Fibroblast of upper back skin (primary cell): ENCODE results near the gene DNAJC1.
"Not testable (repeated sequence)": the region's sequence is repeated elsewhere in the genome, so short reads cannot be mapped to it uniquely, and the experiment has no call there.

Experiments
- DNase-seq: peaks from one replicate; pipeline ENCODE4 v3.0.0-alpha.2; 2013

DNAJC1 gene

DNA sequence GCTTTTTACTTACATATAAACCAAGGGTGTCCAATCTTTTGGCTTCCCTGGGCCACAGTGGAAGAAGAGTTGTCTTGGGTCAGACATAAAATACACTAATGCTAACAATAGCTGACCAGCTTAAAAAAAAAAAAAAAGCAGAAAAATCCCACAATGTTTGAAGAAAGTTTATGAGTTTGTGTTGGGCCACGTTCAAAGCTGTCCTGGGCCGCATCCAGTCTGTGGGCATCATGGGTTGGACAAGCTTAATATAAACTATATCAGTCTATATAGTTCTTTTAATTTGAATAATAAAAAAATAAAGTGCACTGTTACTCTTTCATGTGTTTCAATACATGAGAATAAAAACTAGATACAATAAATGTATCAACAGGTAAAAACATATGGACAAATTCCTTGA is 179.9 kb downstream of the DNAJC1 start:
- DNase-seq = no peak

DNA sequence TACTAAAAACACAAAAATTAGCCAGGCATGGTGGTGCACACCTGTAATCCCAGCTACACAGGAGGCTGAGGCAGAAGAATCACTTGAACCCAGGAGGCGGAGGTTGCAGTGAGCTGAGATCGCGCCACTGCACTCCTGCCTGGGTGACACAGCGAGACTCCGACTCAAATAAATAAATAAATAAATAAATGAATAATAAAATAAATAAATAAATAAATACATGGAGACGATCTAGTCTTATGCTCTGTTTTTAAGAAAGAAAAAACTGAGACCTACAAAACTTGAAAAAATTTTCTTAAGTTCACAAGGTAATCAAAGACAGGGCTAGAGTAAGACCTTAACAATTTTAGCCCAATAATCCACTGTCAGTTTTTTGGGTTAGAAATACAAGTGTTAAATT is 181.3 kb downstream of the DNAJC1 start:
- not testable (repeated sequence) for DNase-seq

DNA sequence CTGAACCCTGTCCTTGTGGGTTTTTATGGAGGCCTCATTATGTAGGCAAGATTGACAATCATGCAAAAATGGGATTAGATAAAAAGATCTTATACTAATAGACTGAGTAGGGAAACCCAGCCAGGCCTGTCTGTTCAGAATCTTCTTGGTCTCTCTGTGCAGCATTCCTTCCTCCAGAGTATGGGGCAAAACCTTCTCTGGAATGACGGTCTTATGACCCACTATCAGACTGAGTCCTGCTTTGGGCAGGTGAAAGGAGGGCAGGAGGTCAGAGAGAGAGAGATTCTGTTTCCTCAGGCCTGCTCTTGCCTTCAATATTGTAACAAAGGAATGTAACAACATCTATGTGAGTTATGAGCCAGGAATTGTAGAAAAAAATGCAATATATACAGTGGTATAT is 182.6 kb downstream of the DNAJC1 start:
- no peak for DNase-seq

DNA sequence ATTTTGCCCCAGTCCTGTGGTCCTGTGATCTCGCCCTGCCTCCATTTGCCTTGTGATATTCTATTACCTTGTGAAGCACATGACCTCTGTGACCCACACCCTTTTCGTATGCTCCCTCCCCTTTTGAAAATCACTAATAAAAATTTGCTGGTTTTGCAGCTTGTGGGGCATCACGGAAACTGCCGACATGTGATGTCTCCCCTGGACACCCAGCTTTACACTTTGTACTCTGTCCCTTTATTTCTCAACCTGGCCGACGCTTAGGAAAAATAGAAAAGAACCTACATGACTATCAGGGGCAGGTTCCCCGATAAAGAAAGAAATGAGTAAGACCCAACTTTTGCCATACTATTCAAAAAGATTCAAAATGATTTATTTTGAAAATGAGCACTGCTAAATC is 185.1 kb downstream of the DNAJC1 start:
- DNase-seq = not testable (repeated sequence)

DNA sequence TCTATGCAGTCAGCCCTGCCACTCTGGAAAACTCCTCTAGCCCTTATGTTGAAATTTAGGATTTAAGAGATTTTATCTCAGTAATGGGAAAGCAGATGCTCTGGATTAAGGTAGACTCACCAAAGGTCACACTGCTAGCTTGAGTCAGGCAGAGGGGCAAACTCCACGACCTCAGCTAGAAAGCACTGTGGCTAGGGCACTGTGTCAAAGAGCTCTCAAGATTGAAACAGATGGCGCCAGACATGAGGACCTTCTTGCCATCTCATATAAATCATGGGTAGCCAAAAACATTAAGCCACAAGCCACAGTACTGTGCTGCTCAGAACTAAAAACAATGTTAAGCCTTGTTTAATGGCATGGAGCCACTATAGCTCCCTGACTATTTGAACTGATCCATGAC is 188.7 kb downstream of the DNAJC1 start:
- DNase-seq = peak; percentile 15

DNA sequence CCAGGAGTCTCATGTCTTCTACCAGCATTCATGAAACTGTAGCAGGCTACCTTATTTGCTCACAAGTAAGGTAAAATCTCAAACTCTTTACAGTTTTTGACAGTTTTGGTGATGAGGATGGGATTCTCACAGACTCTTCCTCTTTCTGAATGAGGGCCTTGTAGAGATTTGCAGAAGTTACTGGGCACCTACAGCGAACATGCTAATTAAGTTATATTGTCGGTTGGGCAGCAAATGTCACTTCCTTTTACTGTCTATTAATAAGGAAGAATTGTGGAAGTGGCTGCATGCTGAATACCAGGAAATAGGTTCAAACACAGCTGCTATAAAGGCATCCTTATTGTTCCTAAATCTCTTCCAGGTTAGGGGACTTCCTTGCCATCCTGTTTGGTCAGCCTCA is 189.6 kb downstream of the DNAJC1 start:
- DNase-seq = no peak

DNA sequence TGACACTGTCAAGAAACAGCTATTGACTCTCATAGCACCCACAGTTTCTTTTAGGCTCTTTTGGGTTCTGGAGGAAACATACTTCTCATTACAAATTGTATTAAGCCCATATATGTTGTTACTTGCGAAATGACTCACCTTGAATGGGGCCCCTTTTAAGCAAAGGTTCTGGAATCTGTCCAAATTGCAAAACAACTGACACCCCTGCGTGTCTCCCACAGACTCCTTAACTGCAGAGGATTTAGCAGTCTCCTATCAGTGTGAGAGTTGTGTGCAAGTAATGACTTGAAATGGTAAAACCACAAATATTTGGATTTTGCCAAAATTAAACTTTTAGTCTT is 192.3 kb downstream of the DNAJC1 start:
- DNase-seq = peak; percentile 59

DNA sequence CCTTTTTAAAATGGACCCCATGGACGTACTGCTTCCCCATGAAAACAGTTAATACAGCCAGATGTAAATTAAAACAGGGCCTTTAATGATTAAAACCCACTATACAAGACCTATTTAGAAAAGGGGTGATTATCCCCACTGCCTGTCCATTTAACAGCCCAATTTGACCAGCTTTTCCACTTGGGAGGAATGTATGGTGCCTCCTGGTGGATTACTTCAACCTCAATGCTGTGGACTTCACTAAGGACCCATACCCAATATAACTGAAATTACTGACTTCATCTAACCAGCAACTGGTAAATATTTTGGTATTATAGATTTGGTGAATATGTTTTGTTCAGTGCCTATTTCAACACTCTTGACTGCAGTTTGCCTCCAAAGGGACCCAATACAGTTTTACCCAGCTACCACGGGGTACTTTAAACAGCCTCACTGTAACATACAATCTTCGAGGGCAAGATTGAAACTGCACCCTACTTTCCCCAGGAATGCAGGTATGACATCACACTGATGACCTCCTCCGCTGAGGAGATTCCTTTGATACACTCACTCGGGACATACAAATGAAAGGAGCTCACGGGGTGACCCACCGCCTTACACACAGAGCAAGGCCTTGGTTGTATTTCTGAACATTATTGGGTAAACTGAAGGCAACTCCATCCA is 192.8 kb downstream of the DNAJC1 start:
- no peak for DNase-seq

DNA sequence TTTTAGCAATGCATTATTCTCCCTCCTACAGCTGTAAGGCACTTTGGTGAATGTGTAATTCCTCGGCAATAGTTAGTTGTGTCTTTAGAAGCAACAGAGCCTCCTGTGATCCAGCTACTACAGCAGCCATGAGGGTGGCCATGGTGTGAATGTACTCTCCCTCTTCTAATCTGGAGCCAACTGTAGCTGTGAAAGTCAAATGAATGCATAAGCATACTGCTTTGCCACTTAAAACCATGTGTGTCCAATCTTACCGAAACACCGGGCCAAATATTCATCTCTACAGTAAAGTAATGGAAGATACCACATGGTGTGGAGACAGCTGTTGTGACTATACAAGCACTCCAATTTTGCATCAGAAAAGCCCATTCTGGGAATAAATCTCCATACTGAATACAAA is 195.0 kb downstream of the DNAJC1 start:
- DNase-seq = no peak

DNA sequence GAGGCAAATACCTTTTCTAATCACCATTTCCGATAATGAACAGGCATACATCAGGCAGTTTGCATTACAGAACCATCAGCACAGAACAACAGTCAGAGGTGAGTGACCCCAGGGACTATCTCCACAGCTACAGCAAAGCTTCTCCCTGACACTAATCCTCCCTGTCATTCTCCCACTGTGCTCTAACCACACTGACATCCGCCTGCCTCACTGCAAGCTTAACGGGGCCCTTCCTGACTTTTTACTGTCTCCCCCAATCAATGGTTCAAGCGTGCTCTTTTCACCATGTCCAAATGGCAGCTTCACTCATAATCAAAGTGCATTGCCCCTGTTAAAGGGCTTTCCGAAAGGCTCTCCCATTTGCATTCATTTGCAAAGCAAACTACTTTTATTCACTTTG is 196.3 kb downstream of the DNAJC1 start:
- peak; percentile 10 for DNase-seq

DNA sequence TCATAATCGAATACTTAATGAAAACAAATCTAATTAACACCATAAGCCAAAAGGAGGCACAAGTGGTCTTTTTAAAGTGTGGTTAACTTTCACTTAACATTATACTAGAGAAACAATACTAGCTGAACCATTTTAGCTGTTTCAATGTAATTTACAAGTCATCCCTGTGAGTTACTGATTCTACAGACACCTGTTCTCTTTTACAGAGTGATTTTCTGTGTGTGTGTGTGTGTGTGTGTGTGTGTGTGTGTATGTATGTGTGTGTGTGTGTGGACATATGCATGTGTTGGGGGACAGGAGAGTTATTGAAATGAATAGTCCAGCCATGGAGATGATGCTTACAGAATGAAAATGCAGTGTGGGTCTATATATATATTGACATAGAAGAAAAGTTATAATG is 200.2 kb downstream of the DNAJC1 start:
- no peak for DNase-seq

DNA sequence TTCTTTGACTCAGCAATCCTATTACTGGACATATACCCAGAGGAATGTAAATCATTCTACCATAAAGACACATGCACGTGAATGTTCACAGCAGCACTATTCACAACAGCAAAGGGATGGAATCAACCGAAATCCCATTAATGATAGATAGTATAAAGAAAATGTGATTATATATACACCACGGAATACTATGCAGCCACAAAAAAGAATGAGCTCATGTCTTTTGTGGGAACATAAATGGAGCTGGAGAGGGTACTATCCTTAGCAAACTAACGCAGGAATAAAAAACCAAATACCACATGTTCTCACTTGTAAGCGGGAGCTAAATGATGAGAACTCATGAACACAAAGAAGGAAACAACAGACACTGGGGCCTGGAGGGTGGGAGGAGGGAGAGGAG is 201.9 kb downstream of the DNAJC1 start:
- no peak for DNase-seq

DNA sequence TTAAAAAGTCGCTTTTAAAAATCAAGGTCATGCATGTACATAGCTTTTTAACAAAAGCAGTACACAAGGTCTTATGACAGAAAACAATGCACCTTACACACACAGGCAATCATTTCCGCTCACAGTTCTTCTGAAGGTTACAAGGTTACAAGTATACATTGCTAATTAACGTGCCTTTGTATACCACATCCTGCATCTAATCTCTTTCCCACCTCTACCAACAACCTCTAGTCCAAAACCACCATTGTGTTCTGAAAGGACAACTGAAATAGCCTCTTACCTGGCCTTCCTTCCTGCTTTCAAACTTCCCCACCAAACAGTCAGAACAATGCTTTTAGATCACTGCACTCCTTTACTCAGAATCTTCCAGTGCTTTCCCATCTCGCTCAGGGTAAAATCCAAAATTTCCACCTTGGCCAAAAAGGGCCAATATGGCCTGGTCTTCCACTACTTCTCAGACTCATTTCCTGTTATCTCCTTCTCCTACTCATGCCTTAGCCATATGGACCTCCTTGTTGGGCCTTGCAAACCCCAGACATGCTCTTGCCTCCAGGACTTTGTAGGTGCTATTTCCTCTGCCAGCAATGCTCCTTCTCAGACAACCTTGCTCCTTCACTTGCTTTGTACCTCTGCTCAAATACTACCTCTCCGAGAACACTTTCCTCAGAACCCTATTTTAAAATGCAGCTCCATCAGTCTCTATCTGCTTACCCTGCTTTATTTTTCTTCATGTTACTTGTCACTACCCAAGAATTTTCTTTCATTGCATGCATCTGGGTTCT is 205.4 kb downstream of the DNAJC1 start:
- no peak for DNase-seq

DNA sequence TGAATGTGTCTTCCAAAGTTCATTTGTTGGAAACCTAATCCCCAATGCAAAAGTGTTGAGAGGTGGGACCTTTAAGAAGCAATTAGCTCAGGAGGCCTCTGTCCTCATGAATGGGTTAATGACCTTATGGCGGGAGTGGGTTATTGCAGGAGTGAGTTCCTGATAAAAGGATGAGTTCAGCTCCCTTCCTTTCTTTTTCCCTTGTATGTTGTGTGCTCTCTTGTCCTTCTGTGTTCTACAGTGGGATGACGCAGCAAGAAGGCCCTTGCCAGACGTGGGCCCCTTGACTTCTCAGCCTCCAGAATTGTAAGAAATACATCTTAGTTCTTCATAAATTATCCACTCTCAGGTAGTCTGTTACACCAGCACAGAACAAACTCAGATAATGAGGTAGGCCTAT is 206.0 kb downstream of the DNAJC1 start:
- DNase-seq = no peak

DNA sequence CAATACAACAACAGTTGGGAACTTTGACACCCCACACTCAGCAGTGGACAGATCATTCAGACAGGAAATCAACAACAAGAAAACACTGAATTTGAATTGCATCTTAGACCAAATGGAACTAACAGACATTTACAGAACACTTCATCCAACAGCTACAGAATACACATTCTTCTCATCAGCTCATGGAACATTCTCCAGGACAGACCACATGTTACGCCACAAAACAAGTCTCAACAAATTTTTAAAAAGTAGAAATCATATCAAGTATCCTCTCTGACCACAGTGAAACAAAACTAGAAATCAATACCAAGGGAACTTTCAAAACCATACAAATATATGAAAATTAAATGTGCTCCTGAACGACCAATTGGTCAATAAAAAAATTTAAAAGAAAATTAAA is 212.3 kb downstream of the DNAJC1 start:
- DNase-seq = no peak

DNA sequence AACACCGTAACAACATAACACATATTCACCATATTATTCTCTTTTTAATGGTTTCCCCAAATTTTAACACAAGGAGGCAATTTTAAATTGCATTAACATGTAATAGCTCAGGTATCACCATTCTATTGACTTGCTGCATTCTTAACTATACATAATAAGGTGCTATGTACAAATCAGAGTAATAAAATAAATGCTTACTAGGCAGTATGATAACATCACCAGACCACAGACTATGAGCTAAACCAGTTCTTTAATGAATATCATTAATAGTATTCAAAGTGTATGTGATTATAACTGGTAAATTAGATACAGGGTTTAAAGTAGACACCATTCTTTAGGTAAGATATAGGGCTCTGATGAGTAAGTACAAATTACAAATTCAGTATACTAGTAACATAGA is 226.6 kb downstream of the DNAJC1 start:
- no peak for DNase-seq

DNA sequence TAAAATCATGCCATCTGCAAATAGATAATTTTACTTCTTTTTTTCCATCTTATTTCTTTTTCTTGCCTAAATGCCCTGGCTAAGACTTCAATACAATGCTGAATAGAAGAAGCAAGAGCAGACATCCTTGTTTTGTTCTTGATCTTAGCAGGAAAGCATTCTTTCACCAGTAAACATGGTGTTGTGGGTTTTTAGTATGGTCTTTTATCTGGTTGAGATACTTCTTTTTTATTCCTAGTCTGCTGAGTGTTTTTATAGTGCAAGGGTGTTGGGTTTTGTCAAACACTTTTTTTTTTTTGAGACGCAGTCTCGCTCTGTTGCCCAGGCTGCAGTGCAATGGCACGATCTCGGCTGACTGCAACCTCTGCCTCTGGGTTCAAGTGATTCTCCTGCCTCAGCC is 232.3 kb downstream of the DNAJC1 start:
- DNase-seq = no peak

DNA sequence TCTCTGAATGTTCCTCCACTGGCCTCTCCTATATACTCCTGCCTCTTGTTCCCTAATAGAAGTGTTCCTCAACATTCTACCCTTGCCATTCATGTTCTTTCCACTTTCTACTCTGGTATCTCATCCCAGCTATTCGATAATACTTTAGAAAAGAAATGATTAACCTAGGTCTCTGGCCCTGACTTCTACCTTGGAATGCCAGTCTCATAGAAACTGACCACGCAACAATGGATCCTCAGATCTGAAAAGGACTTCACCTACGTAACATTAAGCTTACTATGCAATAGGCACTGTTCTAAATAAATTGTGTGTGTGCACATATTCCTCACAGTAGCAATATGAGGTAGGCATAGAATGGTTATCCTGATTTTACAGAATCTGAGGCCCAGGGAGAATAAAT is 234.5 kb downstream of the DNAJC1 start:
- no peak for DNase-seq

DNA sequence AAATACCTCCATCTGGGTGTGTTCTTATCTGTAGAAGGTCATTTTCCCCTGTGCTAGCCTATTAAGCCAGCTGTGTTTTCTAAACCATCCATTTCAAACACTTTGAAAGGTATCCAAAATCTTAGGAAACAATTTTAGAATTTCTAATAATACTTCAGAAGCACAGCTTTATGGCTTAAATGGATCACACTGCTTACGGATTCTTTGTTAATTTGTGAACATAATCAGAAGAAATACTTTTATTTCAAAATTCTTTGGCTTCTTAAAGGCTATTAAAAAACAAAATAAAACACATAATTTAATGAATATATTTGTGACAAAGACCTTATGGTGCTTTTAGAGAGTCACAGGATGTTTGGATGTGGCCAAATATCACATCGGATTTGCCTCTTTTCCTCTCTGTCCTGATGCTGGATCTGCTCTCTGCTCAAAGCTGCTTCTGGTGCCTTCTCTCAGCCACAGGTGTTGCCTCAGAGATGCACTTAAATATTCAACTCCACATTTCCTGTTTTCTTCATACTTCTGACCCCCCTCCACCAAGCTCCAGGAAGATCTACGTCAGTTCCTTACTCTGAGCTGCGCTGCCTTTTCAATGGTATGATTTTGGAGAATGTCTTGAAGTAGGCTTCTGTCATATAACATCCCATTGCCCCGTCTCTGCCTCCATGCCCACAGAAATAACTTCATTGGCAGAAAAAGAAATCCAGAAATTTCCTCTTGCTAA is 238.9 kb downstream of the DNAJC1 start:
- no peak for DNase-seq

DNA sequence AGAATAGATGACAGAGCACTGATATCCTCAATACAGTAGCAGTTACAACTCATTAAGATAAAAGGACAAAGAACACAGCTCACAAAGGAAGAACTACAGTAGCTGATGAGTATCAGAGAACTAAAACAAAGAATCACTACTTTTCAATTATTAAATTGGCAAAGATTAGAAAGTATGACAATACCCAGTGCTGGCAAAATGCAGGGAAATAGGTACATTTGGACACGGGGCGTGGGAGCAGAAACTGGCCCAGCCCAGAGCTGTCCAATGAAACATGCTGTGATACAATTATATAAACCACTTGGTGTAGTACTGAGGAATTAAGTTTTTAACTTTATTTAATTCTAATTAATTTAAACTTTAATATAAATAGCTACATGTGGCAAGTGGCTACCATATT is 243.2 kb downstream of the DNAJC1 start:
- DNase-seq = no peak

DNA sequence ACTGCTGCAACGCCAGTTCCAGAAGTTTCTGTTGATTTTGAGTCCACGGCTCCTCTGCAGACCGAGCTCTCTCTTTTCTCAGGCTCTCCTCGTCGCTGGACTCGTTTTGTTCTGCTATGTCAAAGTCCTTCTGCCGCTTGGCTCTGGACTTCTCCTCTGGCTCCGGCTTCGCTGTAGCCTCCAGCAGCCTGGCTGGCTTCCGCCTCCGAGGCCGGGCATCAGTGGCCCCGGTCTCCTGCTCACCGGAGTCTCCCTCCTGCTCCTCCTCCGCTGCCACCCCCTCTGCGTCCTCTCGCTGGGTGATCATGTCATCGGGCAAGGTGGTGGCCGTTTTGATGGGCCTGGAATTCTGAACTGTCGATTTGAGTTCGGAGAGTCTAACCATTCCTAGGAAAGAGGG is 244.3 kb downstream of the DNAJC1 start:
- DNase-seq = no peak

DNA sequence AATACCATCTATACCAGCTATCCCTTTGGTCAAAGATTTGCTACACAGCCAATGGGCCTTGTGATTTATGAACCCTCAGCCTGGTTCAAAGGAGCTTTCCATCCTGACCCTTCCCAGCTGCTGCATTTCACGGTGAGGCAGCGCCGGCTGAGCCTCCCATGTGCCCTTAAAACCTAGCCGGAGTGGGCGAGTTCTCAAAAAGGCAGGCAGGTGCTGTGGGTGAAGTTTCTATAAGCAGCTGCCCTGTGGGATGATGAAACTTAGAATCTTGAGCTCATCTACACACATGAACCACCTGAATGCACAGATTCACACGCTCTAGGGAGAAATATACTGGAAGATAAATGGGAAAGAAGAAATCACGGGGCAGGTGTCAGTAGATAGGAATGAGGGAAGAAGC is 244.8 kb downstream of the DNAJC1 start:
- no peak for DNase-seq

DNA sequence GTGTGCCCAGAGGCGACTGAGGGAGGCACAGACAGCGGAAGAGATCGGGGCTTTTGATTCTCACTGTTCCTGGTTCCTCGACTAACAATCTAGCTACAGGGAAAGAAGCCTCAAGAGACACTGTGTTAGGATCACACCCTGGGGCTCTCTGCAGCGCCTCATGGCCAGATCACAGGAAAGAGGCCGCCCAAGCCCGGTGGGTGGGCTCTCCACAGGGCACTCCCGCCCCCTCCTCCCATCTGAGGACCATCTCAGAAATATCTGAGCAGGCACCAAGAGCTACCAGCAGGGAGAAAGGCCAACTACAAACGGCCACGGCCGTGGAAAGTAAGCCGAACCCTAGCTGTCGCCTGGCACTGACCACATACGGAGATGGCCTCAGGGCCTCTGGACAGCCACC is 245.3 kb downstream of the DNAJC1 start:
- DNase-seq = no peak

DNA sequence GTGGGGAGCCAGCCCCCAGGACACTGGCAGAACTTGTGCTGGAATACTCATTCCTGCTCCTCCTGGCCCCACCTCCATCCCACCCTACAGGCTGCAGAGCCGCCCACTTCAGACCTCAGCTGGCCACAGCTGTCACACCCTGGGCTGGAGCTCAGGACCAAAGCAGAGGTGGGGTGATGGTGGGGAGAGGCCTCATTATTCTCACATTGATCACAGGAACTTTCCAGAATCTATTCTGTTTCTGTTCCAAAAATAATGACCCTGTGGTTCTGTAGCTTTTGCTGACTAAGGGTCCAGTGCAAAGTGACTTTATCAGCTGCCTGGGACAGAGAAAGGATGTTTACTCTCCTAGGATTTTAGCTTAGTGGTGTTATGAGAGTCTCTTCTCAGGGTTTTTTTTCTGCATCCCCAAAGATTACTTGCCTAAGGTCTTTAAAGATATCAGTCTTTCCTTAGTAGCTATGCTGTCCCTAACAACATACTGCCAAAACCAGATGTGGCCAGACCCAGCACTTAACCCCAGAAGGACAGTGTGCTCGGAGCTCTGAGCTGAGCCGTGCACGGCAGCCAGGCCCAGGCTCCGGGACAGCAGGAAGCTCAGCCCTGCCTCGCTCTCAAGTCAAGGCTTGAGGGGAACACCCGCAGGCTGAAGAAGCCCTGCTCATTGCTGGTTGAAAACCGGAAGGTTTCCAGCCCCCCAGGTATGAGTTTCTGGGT is 246.2 kb downstream of the DNAJC1 start:
- DNase-seq = no peak
